NCI-H1092 (cell line): ENCODE data around the gene PDLIM5.
"Not testable (repeated sequence)": the region's sequence is repeated elsewhere in the genome, so short reads cannot be mapped to it uniquely, and the experiment has no call there.

Source experiments
- DNase-seq: peaks from one replicate; lab custom pipeline; 2025; lab: John Stamatoyannopoulos, UW

PDLIM5 gene

GRCh38 chr4:94530073-94530472 is 78.3 kb downstream of the PDLIM5 start:
- no peak for DNase-seq

GRCh38 chr4:94531991-94532789 is 80.4 kb downstream of the PDLIM5 start:
- DNase-seq: no peak

- no peak for DNase-seq
Observed at GRCh38 chr4:94533405-94534223, 81.9 kb downstream of the PDLIM5 start.

DNA sequence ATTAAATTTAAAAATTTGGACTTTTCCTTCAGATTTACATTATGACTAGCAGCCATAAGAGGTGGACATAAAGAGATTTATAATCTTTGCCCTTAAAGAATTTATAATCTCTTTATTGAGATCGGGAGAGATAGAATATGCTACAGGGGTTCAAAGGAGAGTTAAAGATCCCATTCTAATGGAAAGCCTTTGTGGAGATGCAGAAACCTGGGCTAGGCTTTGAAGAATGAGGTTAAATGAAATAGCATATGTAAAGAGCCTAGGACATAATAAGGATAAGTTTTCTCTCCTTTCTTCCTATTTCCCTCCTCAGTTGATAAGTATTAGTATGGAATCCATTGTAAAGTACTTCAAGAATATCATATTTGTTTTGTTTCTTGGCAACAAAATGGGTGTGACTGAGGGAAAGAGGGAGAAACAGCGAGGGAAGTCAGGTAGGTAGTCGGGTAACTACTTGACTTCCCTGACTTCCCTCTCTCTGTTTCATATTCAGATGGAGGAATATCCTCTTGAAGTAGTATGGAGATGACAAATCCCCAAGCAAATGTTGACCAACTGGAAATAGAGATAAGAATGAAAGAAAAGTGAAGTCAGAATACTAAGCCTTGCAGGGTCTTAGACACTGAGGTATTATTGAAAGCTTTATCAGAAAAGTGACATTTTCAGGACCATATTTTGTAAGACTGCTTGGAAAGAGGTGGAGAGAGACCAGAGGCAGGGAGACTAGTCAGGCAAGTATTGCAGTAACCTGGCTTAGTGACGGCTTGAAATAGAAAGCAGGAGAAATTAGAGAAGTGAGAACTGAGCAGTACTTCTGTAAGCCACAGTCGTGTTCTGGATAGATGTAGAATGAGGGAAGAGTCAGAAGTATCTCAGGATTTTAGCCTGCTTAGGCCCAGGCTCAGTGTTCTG is 82.9 kb downstream of the PDLIM5 start:
- no peak for DNase-seq

- DNase-seq: no peak
Observed at GRCh38 chr4:94536049-94536448, 84.3 kb downstream of the PDLIM5 start.

GRCh38 chr4:94536649-94537469 is 85.1 kb downstream of the PDLIM5 start:
- DNase-seq: no peak

DNA sequence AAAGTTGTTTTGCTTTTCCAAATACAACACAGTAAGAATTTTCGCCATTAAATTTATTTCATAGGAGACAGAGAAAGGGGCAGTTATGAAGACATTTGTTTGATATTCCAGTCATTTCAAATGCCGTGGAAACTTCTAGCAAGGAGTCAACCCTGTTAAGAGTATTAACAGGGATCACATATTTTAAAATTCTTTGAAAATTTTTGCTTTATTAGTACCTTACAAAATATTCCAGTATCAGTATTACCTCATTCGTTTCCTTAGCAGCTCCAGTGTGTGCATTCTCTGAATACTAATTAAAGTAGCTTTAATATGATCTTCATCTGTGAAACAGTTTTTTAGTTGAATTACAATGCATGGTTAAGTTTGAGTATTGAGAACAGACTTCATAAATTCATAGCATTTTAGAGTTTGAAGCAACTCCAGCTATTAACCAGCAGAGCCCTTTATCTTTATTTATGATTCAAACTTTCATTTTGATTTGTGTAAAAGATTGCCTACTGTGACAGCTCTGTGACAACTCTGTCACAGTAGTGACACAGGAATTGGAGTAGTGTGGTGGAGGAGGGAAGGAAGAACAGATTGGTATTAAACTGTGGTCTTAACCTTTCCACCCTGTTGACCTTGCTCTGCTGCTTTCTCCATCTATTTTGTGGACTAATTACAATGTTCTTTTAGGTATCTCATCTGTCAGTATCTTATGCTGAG is 86.3 kb downstream of the PDLIM5 start:
- no peak for DNase-seq

GRCh38 chr4:94540476-94540875 is 88.7 kb downstream of the PDLIM5 start:
- DNase-seq: no peak

DNA sequence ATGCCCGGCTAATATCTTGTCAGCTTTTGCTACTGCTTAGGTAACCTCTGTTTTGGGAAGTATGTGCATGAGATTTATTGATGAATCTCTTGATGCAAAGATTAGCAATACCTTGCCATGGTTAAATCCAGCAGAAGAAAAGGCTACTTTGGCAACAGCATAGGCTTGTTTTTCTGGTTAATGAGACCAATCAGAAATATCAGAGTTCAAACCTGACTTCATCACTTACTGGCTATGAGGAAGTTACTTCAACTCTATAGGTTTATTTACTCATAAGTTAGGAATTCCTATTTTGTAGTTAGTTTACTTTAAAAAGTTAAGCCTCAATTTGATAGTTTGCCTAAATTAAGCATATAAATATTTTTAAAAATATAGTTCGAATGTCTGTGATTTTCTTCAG is 93.1 kb downstream of the PDLIM5 start:
- DNase-seq: no peak

DNA sequence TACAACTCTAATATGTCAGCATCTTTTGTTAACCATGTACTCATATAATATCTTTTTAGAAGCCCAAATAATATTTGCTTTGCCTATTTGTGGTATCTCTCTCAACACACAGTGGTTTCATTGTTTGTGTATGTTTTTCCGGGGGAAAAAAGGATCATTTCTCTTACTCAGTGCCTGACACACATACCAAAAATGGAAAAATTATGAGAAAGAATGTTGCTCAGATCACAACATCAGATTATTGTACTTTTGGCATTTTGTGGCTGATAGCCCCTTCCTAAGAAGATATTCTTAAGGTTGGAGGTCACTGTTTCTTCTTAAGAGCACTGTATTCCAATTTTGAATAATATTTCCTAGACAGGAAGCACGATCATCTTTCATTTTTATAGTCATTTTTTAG is 93.6 kb downstream of the PDLIM5 start:
- DNase-seq: no peak

GRCh38 chr4:94546949-94547348 is 95.2 kb downstream of the PDLIM5 start:
- DNase-seq: no peak

- DNase-seq: no peak
Observed at GRCh38 chr4:94548571-94548970, 96.8 kb downstream of the PDLIM5 start.

DNA sequence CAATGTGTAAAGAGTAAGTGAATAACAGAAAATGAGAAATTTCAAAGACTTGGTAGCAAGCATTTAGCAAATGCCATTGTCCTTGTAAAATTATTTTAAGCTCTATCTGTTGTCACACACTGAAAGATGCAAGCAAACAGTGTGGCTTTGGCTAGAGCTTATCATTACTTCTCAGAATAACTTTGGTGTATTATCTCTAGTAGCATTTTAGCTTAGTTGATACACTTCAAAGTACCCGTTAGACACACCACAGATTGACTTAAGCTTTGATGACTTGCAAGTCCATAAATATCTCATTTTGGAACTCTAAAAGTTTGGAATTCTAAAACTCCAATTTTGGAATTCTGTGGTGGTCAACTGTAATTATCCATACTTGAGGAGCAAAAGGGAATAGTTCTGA is 98.6 kb downstream of the PDLIM5 start:
- DNase-seq: no peak

DNA sequence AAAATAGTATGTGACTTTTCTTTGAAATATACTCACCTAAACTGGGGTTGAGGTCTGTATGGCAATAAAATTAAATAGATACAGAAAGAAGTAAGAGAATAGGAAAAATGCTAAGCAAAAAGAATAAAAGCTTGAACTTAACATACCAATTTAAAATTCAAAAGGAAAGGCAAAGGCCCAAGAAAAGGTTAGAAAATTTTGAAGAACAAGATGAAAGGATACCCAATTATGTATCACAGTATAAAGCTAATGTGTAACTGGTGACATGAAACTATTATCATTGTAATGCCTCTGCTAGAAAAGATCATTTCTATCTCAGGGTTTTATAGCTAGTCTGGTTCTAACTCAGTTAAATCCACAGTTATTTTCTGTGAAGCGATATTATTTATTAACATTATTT is 99.1 kb downstream of the PDLIM5 start:
- DNase-seq: no peak

DNA sequence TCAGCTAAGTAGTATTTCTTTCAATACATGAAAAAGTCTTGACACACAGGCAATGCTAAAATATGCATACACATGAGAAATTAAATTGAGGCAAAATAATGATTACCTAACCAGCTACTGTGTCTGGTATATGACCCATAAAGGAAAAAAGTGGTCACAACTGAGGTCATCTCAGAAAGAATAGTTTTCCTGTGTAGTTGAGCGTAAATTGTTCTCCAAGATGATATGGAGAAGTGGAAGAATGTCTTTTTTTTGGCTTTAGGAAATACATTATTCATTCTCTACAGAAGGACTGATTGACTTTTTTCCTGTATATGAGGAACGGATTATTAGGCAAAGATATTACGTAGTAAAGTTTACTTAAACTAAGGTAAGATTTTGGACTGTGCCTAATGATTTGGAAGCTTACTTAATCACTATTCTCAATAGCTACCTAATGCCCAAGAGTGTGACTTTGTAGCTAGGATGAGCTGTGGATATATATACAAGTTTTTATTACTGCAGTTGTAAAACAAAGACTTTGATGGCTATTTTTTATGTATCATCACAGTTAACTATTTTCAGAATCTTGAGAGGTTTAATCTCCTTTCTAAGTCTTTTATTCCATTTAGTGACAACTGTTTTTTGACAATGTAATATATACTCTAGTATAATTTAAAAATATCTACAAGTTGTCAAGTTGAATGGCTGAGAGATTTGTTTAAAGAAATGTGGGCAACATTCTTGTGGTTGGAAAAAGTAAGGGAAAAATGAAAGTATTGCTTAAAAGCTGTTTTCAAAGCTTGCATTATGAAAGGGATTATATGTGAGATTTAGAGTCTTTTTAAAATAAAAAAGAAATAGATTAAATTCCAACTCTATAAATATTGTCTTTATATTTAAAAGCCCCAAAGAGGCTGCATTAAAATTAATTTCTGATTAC is 100.2 kb downstream of the PDLIM5 start:
- DNase-seq: no peak

DNA sequence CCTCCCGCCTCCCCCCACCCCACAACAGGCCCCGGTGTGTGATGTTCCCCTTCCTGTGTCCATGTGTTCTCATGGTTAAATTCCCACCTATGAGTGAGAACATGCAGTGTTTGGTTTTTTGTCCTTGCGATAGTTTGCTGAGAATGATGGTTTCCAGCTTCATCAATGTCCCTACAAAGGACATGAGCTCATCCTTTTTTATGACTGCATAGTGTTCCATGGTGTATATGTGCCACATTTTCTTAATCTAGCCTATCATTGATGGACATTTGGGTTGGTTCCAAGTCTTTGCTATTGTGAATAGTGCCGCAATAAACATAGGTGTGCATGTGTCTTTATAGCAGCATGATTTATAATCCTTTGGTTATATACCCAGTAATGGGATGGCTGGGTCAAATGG is 104.3 kb downstream of the PDLIM5 start:
- DNase-seq: not testable (repeated sequence)

DNA sequence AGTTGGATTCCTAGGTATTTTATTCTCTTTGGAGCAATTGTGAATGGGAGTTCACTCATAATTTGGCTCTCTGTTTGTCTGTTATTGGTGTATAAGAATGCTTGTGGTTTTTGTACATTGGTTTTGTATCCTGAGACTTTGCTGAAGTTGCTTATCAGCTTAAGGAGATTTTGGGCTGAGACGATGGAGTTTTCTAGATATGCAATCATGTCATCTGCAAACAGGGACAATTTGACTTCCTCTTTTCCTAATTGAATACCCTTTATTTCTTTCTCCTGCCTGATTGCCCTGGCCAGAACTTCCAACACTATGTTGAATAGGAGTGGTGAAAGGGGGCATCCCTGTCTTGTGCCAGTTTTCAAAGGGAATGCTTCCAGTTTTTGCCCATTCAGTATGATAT is 105.9 kb downstream of the PDLIM5 start:
- DNase-seq: not testable (repeated sequence)

DNA sequence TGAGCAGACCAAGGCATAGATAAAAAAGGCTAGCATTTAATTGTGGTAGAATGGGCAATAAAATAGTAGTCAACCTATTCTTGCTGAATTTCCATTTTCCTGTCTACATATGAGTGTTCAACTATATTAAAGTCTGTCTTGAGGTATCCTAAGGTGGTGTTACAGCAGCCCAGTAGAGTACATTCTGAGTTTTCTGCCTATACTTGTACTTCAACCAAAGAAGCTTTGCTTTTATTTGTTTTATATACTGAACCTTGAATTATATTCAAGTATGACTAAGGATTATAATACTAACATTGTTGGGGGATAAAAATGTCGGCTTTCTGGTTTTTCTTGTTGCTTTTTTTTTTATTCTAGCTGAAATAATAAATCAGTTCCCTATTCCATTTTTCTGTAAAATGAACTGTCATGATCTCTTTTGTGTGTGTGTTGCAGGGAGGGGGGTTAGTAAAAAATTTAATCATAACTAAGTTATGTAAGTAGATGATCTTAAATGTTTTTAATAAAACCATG is 106.7 kb downstream of the PDLIM5 start:
- DNase-seq: no peak

- DNase-seq: no peak
Observed at GRCh38 chr4:94559351-94559806, 107.6 kb downstream of the PDLIM5 start.
